WTC11 (cell line): ENCODE results near the gene INVS.

Experiments
- CREB1 ChIP-seq: sonication (generic); formaldehyde crosslinking; IDR thresholded peaks from 2 replicates; pipeline ENCODE4 v1.8.0; 2023; ENCODE audit warnings: mild to moderate bottlenecking, missing genetic modification reagents
- CTCF ChIP-seq: fragments of 200-600 bp; IDR thresholded peaks from 2 replicates; pipeline ENCODE4 v1.8.0; 2022; ENCODE audit warnings: antibody characterized with exemption
- NFATC4 ChIP-seq: fragments of 250-450 bp; sonication (Bioruptor Pico); IDR thresholded peaks from 2 replicates; pipeline ENCODE4 v1.9.0; 2021; ENCODE audit warnings: mild to moderate bottlenecking
- SP1 ChIP-seq: sonication (generic); formaldehyde crosslinking; conservative IDR thresholded peaks from 2 replicates; pipeline ENCODE4 v1.8.1; 2022; ENCODE audit warnings: missing genetic modification reagents
- ZBTB43 ChIP-seq: sonication (generic); formaldehyde crosslinking; IDR thresholded peaks from 2 replicates; pipeline ENCODE4 v1.8.1; 2023; ENCODE audit warnings: mild to moderate bottlenecking, missing genetic modification reagents

GRCh38 chr9:100088202-100088601 is 10.8 kb upstream of the INVS start:
- TF ChIP-seq CTCF, result no peak
- no peak for TF ChIP-seq CREB1 (CRISPR knock-in tag)
- TF ChIP-seq ZBTB43, result no peak
- TF ChIP-seq NFATC4, result no peak
- no peak for TF ChIP-seq SP1
